SK-N-MC (cell line): ENCODE data around the gene FGF10.

ENCODE experiments used
- EZH2 ChIP-seq: fragments of 200-600 bp; sonication (generic); IDR thresholded peaks from one replicate; pipeline ENCODE4 v1.6.1; 2017; ENCODE audit warnings: antibody characterized with exemption
- FOXP2 ChIP-seq: optimal IDR thresholded peaks from 2 replicates; pipeline ENCODE3; 2011; ENCODE audit warnings: mild to moderate bottlenecking, moderate library complexity; ENCODE audit not compliant: insufficient read depth; ENCODE audit errors: extremely low read length, control extremely low read depth
- POLR2AphosphoS5 ChIP-seq: IDR thresholded peaks from 2 replicates; pipeline ENCODE4 v1.6.1; 2012; ENCODE audit warnings: mild to moderate bottlenecking, low read depth, low read length, borderline replicate concordance

DNA sequence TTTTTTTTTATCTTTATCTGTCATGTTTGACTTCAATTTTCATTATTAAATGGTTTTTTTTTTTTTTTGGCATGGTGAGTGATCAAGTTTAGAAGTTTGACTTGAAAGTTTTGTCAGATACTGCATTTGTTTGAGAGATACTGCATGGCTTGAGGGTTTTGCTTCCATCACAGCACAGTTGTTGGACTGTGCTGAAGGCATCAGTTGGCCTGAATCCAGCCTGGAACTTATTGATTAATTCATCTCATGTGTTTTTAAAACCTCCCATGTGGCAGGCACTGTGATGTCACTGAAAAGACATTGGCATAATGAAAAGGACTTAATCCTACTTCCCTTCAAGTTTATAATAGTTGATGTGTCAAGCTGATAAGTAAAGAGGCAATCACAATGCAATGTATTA lies 128.4 kb downstream of the FGF10 start:
- TF ChIP-seq POLR2AphosphoS5 (no peak), EZH2 (no peak), FOXP2 (no peak)
